Measurements from ENCODE around the gene TNFRSF18.

DNA sequence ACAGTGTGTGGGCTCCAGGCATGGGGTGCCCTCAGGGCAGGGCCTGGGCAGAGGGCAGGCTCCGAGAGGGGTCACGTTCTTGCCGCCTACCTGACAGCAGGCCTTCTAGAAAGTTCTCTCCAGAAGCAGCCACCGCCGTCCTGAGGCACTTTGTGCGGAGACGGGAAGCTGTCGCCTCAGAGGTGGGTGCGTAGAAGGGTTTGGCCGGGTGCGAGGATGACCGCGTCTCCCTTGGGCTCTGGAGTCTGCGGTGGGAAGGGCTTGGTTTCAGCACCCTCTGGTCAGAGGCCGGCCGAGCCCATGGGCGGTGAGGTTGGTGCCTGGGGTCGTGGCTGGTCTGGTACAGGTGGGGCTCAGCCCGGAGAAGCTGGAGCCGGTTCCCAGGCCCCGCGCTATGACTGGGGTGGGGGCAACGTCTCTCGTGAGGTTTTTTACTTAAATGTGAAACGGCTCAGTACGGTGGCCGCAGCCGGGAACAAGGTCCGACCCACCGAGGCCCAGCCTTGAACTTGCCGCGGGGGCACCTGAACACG lies 42.8 kb downstream of the TNFRSF18 start:
- TF ChIP-seq TAF1 (IDR thresholded peaks at IDR 0.05; ENCODE audit: borderline replicate concordance, low read depth, low read length) = no peak
- no peak for TF ChIP-seq ZNF384 (IDR thresholded peaks at IDR 0.05; ENCODE audit: borderline replicate concordance, low read depth, low read length)
- TF ChIP-seq EZH2 (IDR thresholded peaks at IDR 0.05; ENCODE audit: borderline replicate concordance, control insufficient read depth, low read depth, low read length) = no peak
- no peak for TF ChIP-seq POLR2AphosphoS2 (IDR thresholded peaks at IDR 0.05; ENCODE audit: low read depth, low read length)
- TF ChIP-seq, protein P1, sequence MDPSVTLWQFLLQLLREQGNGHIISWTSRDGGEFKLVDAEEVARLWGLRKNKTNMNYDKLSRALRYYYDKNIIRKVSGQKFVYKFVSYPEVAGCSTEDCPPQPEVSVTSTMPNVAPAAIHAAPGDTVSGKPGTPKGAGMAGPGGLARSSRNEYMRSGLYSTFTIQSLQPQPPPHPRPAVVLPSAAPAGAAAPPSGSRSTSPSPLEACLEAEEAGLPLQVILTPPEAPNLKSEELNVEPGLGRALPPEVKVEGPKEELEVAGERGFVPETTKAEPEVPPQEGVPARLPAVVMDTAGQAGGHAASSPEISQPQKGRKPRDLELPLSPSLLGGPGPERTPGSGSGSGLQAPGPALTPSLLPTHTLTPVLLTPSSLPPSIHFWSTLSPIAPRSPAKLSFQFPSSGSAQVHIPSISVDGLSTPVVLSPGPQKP (IDR thresholded peaks at IDR 0.05; ENCODE audit: low read depth, low read length) = no peak
- no peak for TF ChIP-seq CBX5 (IDR thresholded peaks at IDR 0.05; ENCODE audit: low read depth)
- TF ChIP-seq, protein P2, sequence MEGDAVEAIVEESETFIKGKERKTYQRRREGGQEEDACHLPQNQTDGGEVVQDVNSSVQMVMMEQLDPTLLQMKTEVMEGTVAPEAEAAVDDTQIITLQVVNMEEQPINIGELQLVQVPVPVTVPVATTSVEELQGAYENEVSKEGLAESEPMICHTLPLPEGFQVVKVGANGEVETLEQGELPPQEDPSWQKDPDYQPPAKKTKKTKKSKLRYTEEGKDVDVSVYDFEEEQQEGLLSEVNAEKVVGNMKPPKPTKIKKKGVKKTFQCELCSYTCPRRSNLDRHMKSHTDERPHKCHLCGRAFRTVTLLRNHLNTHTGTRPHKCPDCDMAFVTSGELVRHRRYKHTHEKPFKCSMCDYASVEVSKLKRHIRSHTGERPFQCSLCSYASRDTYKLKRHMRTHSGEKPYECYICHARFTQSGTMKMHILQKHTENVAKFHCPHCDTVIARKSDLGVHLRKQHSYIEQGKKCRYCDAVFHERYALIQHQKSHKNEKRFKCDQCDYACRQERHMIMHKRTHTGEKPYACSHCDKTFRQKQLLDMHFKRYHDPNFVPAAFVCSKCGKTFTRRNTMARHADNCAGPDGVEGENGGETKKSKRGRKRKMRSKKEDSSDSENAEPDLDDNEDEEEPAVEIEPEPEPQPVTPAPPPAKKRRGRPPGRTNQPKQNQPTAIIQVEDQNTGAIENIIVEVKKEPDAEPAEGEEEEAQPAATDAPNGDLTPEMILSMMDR (IDR thresholded peaks at IDR 0.05 in 2 of 3, conservative IDR thresholded peaks at IDR 0.05 in 1 of 3; ENCODE audit: control insufficient read depth in 2 of 3, extremely low read depth in 1 of 3, insufficient read depth in 1 of 3, low read depth in 3 of 3, low read length in 3 of 3) = no peak
- TF ChIP-seq ZSCAN29 (IDR thresholded peaks at IDR 0.05) = no peak
- TF ChIP-seq, protein P3, sequence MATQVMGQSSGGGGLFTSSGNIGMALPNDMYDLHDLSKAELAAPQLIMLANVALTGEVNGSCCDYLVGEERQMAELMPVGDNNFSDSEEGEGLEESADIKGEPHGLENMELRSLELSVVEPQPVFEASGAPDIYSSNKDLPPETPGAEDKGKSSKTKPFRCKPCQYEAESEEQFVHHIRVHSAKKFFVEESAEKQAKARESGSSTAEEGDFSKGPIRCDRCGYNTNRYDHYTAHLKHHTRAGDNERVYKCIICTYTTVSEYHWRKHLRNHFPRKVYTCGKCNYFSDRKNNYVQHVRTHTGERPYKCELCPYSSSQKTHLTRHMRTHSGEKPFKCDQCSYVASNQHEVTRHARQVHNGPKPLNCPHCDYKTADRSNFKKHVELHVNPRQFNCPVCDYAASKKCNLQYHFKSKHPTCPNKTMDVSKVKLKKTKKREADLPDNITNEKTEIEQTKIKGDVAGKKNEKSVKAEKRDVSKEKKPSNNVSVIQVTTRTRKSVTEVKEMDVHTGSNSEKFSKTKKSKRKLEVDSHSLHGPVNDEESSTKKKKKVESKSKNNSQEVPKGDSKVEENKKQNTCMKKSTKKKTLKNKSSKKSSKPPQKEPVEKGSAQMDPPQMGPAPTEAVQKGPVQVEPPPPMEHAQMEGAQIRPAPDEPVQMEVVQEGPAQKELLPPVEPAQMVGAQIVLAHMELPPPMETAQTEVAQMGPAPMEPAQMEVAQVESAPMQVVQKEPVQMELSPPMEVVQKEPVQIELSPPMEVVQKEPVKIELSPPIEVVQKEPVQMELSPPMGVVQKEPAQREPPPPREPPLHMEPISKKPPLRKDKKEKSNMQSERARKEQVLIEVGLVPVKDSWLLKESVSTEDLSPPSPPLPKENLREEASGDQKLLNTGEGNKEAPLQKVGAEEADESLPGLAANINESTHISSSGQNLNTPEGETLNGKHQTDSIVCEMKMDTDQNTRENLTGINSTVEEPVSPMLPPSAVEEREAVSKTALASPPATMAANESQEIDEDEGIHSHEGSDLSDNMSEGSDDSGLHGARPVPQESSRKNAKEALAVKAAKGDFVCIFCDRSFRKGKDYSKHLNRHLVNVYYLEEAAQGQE (IDR thresholded peaks at IDR 0.05; ENCODE audit: low read depth, low read length) = no peak
- TF ChIP-seq POLR2A (IDR thresholded peaks at IDR 0.05; ENCODE audit: low read depth, low read length) = no peak
- no peak for TF ChIP-seq NBN (IDR thresholded peaks at IDR 0.05)
- TF ChIP-seq RCOR1 (conservative IDR thresholded peaks at IDR 0.05; ENCODE audit: low read depth, low read length) = no peak
- no peak for TF ChIP-seq BRCA1 (IDR thresholded peaks at IDR 0.05; ENCODE audit: low read depth, low read length)
